ENCODE data around the gene SORCS2.

SORCS2 gene

GRCh38 chr4:7767966-7768365 is 575.6 kb downstream of the SORCS2 start:
- DNase-seq (ENCODE audit: low spot score): no peak

DNA sequence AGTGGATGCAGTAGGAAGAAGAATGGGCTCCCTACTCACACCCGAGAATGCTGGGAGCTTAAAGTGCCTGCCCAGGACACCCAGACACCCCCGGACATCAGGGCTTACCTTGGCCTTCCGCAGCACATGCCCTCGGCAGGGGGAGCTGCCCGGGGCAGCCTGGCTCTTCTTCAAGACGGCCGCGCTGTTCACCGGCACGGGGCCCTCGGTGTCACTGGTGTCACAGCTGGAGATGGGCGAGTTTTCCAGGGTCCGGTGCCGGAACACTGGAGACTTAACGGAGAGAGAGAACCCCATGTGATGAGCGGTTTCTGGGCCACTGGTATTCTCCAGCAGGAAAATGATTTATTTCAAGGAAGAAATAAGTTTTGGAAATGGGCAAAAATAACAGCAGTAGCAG is 576.4 kb downstream of the SORCS2 start:
- no peak for DNase-seq (ENCODE audit: low spot score)

GRCh38 chr4:7769396-7770223 is 577.3 kb downstream of the SORCS2 start:
- no peak for DNase-seq (ENCODE audit: low spot score)

DNA sequence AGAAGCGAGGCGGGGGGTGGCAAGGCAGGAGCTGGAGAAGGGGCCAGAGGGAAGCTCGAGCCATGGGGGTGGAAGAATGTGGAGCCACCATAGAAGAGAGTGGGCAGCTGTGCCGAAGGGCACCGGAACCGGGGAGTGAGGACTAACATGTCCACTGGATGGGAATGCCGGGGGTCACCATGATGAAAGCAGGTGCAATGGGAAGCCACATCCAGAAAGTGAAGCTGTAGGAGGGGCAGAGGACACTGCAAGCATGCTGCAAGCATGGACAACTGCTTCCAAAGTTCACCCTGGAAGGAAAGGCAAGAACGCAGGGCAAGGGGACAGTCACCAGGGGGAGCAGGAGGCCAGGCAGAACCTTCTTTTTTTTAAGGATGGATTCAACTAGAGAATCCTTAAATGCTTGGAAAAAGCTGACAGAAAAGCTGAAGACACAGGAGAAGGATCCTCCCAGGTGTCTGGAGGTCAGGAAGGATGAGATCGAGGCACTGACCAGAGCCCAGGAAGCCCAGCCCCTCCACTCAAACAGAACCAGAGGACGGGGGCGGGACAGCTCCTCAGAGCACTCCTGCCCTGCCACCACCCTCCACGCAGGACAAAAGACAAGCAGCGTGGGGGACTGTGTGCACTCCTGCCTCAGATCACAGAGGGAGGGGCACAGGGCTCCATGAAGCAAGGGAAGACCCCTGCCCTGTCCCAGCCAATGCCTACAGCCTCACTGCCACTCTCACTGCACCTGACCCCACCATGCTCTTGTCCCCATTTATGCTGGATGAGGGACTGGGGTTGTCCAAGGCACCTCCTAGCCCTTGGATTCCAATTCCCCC is 578.1 kb downstream of the SORCS2 start:
- no peak for DNase-seq (ENCODE audit: low spot score)

GRCh38 chr4:7771056-7771455 is 578.7 kb downstream of the SORCS2 start:
- no peak for DNase-seq (ENCODE audit: low spot score)

DNA sequence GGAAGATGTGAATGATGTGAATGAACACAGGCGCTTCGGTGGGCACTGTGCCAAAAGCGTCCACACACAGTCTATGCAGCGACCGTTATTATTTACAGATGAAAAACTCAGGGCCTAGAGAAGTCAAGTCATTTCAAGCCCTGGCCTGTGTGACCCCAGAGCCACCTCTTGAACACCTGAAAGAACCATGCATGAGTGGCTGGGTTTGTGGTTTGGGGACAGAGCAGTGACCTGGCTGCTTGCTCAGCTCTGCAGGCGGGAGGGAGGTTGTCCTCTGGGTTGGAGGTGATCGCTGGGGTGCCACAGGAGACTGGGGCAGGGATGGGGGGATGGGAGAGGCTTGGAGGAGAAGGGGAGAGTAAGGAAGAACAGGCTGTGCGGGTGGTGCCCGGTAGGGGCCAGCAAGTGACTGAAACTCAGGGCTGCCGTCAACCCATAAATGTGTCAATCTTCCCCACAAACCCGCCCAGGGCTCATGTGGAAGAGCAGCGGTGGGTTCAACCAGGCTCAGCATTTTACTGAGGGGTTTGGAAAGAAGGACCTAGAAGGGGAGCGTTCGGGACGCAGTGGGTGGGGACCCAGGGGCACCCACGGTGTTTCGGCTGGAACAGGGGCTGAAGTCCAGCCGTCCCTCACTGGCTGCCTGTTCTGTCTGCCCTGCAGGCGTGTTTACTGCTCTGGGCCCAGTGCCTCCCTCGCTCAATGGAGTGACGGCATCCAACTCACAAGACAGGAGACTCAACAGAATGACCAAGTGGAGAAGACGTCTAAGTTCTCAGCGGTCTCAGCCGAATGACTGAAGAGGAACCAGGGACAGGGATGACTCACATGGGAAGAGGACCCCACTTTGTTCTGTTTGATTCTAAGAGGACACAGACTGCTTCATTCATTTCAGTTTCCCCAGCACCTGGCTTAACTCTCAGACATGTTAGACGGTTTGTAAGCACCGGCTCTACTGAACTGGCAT is 579.5 kb downstream of the SORCS2 start:
- DNase-seq (ENCODE audit: low spot score): no peak

GRCh38 chr4:7772711-7773385 is 580.5 kb downstream of the SORCS2 start:
- no peak for DNase-seq (ENCODE audit: low spot score)

DNA sequence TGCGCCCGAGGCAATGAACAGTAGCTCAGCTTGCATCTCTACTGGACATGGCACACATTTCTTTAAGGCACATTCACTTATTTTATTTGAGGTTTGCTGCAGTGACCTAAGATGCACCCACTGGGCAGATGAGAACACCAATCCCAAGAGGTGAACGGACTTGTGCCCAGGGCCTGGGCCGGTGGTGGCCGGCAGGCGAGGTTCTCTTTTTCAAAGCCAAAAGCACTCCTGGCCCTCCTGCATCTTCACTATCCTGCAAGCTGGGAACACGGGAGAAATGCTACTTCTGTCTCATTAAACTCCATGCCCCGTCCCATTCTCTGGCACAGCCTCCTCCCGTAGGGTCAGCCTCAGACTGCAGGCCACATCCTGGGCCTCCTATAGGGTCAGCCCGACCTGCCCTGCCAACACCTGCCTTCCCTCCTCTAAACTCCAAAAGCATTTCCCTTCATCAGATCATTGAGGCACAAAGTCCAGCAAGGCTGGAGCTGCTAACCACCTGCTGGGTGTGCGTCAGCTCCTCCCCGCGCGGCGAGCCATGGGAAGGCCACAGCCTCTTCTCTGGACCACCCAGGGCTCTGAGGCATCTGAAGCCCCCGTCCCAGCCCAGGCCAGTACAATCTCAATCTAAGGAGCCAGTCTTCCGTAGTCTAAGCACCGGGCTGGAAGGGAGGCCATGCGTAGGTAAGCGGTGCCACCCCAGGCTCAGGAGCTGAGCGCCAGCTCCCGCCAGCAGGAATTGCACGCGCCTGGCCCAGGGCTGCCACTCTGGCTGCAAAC is 581.3 kb downstream of the SORCS2 start:
- DNase-seq (ENCODE audit: low spot score): no peak

GRCh38 chr4:7774301-7775294 is 582.3 kb downstream of the SORCS2 start:
- no peak for DNase-seq (ENCODE audit: low spot score)

GRCh38 chr4:7775396-7775795 is 583.1 kb downstream of the SORCS2 start:
- no peak for DNase-seq (ENCODE audit: low spot score)

- no peak for DNase-seq (ENCODE audit: low spot score)
Measured at GRCh38 chr4:7777017-7777710, 584.8 kb downstream of the SORCS2 start.

- no peak for DNase-seq (ENCODE audit: low spot score)
Measured at GRCh38 chr4:7777871-7778509, 585.7 kb downstream of the SORCS2 start.

GRCh38 chr4:7778510-7779431 is 586.4 kb downstream of the SORCS2 start:
- no peak for DNase-seq (ENCODE audit: low spot score)

DNA sequence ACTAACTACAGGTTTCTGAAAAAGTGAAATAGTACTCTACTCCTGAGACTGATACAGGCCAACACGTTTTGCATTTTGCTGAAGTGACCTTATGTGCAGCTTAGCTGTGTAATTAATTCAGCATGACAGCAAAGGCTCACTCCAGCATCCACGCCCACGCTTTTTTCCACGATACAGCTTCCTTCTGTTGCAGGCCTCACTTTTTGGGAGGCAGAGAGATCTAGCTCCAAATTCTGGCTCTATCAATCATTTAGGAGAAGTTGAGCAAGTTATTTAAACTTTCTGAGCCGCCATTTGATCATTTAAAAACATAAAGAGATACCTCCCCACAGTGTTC is 587.1 kb downstream of the SORCS2 start:
- no peak for DNase-seq (ENCODE audit: low spot score)

DNA sequence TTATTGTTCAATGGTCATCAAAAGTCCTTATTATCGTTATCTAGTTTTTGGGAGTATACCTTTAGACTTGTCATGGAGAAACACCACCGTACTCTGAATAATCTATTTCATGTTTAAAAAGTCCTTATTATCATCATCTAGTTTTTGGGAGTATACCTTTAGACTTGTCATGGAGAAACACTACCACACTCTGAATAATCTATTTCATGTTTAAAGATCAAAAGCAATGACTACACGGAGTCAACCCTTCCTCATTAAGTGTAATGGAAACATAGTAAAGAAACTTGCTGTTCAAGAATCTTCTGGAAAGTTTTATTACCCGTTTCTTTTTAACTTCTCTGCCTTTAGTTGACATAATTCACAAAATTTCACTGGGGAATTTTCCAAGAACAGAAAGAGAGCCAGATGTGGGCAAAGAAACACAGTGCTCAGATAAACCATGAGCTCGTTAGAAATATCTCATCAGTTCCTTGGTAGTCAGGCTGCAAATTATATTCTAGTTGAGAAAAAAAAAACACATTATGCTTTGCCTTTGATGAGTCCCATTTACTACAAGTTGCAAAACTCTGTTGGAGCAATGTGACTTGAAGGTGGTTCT is 588.5 kb downstream of the SORCS2 start:
- no peak for DNase-seq (ENCODE audit: low spot score)

GRCh38 chr4:7781366-7781765 is 589.0 kb downstream of the SORCS2 start:
- no peak for DNase-seq (ENCODE audit: low spot score)

GRCh38 chr4:7781993-7782392 is 589.7 kb downstream of the SORCS2 start:
- DNase-seq (ENCODE audit: low spot score): no peak

All from germinal center (tissue), 1 donor.